ENCODE measurements around the gene SPOCD1.

The SPOCD1 gene

GRCh38 chr1:31762726-31763670 lies 52.8 kb downstream of the SPOCD1 start:
- no peak overlapping the region for H3K4me3 ChIP-seq (ENCODE audit: low read length)
- no peak overlapping the region for H3K9ac ChIP-seq (ENCODE audit: low read length)
- H3K4me1 ChIP-seq (ENCODE audit: control insufficient read depth, insufficient read depth, low read length) = peaks cover 23% of the 10 kb centered on the region
- H3K9me3 ChIP-seq (ENCODE audit: control insufficient read depth, low read length) = no peaks in the 10 kb centered on the region
- H3K27me3 ChIP-seq (ENCODE audit: control insufficient read depth, insufficient read depth, low read length) = peaks cover 70% of the 10 kb centered on the region
- H3K36me3 ChIP-seq (ENCODE audit: control insufficient read depth, insufficient read depth, low read length) = no peaks in the 10 kb centered on the region

DNA sequence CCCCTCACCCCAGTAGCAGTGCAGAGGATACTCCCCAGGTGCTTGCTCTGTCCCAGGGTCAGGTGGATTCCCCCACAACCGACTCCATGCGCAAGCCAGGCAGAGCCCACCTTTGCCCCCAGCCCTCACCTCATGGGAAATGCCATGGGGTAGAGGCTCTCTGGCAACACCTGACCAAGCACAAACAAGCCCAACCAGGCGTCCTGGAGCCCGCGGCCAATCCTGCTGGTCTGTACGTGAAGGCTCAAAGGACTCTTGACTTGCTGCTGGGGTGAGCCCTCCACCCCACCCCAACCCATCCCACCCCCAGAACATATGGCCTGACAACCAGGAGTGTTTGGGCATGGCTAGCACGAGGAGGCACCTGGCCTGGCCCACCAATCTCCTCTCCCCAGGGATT lies 53.5 kb downstream of the SPOCD1 start:
- Histone ChIP-seq H3K4me1 (ENCODE audit: control insufficient read depth, insufficient read depth, low read length) (peaks cover 23% of the 10 kb centered on the region), H3K27me3 (ENCODE audit: control insufficient read depth, insufficient read depth, low read length) (peaks cover 67% of the 10 kb centered on the region), H3K36me3 (ENCODE audit: control insufficient read depth, insufficient read depth, low read length) (no peaks in the 10 kb centered on the region), H3K9ac (ENCODE audit: low read length) (no peak overlapping the region), H3K4me3 (ENCODE audit: low read length) (no peak overlapping the region), H3K9me3 (ENCODE audit: control insufficient read depth, low read length) (no peaks in the 10 kb centered on the region)

DNA sequence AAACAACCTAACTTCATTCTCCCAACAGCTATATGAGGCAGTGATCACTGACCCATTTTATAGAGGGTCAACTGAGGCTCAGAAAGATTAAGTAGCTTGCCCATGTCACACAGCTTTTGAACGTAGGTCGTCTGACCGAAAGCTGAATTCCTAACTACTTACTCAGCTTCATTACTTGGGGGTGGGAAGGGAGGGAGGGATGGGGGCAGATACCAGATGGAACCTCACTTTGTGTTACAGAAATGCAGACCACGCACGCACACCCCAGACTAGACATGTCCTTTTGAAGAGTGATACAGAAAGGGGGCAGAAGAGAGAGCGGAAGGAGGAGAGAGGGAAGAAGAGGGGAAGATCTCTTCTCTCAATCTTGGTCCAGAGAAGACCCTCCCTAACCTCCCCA lies 53.9 kb downstream of the SPOCD1 start:
- H3K36me3 ChIP-seq (ENCODE audit: control insufficient read depth, insufficient read depth, low read length) = no peaks in the 10 kb centered on the region
- H3K9ac ChIP-seq (ENCODE audit: low read length) = no peak overlapping the region
- no peaks in the 10 kb centered on the region for H3K9me3 ChIP-seq (ENCODE audit: control insufficient read depth, low read length)
- peaks cover 67% of the 10 kb centered on the region for H3K27me3 ChIP-seq (ENCODE audit: control insufficient read depth, insufficient read depth, low read length)
- H3K4me1 ChIP-seq (ENCODE audit: control insufficient read depth, insufficient read depth, low read length) = peaks cover 23% of the 10 kb centered on the region
- H3K4me3 ChIP-seq (ENCODE audit: low read length) = no peak overlapping the region

- no peaks in the 10 kb centered on the region for H3K36me3 ChIP-seq (ENCODE audit: control insufficient read depth, insufficient read depth, low read length)
- peaks cover 23% of the 10 kb centered on the region for H3K4me1 ChIP-seq (ENCODE audit: control insufficient read depth, insufficient read depth, low read length)
- H3K27me3 ChIP-seq (ENCODE audit: control insufficient read depth, insufficient read depth, low read length) = peaks cover 61% of the 10 kb centered on the region
- no peak overlapping the region for H3K4me3 ChIP-seq (ENCODE audit: low read length)
- H3K9me3 ChIP-seq (ENCODE audit: control insufficient read depth, low read length) = no peaks in the 10 kb centered on the region
- H3K9ac ChIP-seq (ENCODE audit: low read length) = peak overlapping the region; percentile 56
Measured at GRCh38 chr1:31760471-31761470, 55.1 kb downstream of the SPOCD1 start.

- Histone ChIP-seq H3K9ac (ENCODE audit: low read length) (no peak overlapping the region), H3K27me3 (ENCODE audit: control insufficient read depth, insufficient read depth, low read length) (peaks cover 48% of the 10 kb centered on the region)
Measured at GRCh38 chr1:31759298-31760023, 56.4 kb downstream of the SPOCD1 start.

DNA sequence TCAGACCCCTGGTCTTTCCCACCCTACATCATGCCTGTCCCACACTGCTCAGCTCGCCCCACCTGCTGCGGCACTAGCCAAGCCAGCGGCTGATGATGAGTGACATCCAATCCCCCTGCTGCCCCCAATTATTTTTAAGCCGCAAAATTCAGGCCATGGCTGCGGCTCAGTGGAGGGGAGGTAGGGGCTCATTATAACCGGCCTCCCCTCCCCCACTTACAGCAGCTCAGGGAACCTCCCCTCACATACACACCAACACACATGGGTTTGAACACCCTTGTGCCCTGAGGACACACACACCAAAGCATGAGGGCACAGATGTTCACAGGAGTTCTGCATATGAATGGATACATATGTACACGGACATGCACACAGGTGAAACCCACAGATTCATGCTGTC lies 57.0 kb downstream of the SPOCD1 start:
- Histone ChIP-seq H3K4me3 (ENCODE audit: low read length) (no peak overlapping the region), H3K36me3 (ENCODE audit: control insufficient read depth, insufficient read depth, low read length) (no peaks in the 10 kb centered on the region), H3K9me3 (ENCODE audit: control insufficient read depth, low read length) (no peaks in the 10 kb centered on the region), H3K27me3 (ENCODE audit: control insufficient read depth, insufficient read depth, low read length) (peaks cover 47% of the 10 kb centered on the region), H3K4me1 (ENCODE audit: control insufficient read depth, insufficient read depth, low read length) (peaks cover 31% of the 10 kb centered on the region), H3K9ac (ENCODE audit: low read length) (no peak overlapping the region)

More at GRCh38 chr1:31759298-31760023, 56.4 kb downstream of the SPOCD1 start:
- Histone ChIP-seq H3K36me3 (ENCODE audit: control insufficient read depth, insufficient read depth, low read length) (no peaks in the 10 kb centered on the region), H3K9me3 (ENCODE audit: control insufficient read depth, low read length) (no peaks in the 10 kb centered on the region), H3K4me1 (ENCODE audit: control insufficient read depth, insufficient read depth, low read length) (peaks cover 24% of the 10 kb centered on the region), H3K4me3 (ENCODE audit: low read length) (no peak overlapping the region)

GRCh38 chr1:31757989-31758388 lies 57.8 kb downstream of the SPOCD1 start:
- Histone ChIP-seq H3K9me3 (ENCODE audit: control insufficient read depth, low read length) (no peaks in the 10 kb centered on the region), H3K4me1 (ENCODE audit: control insufficient read depth, insufficient read depth, low read length) (peaks cover 30% of the 10 kb centered on the region), H3K4me3 (ENCODE audit: low read length) (no peak overlapping the region), H3K36me3 (ENCODE audit: control insufficient read depth, insufficient read depth, low read length) (no peaks in the 10 kb centered on the region), H3K27me3 (ENCODE audit: control insufficient read depth, insufficient read depth, low read length) (peaks cover 44% of the 10 kb centered on the region), H3K9ac (ENCODE audit: low read length) (no peak overlapping the region)

- H3K36me3 ChIP-seq (ENCODE audit: control insufficient read depth, insufficient read depth, low read length) = no peaks in the 10 kb centered on the region
- H3K27me3 ChIP-seq (ENCODE audit: control insufficient read depth, insufficient read depth, low read length) = peaks cover 37% of the 10 kb centered on the region
- no peaks in the 10 kb centered on the region for H3K9me3 ChIP-seq (ENCODE audit: control insufficient read depth, low read length)
- H3K9ac ChIP-seq (ENCODE audit: low read length) = no peak overlapping the region
- H3K4me1 ChIP-seq (ENCODE audit: control insufficient read depth, insufficient read depth, low read length) = peaks cover 26% of the 10 kb centered on the region
- H3K4me3 ChIP-seq (ENCODE audit: low read length) = no peak overlapping the region
Measured at GRCh38 chr1:31757204-31757679, 58.6 kb downstream of the SPOCD1 start.

- H3K36me3 ChIP-seq (ENCODE audit: control insufficient read depth, insufficient read depth, low read length) = no peaks in the 10 kb centered on the region
- H3K9me3 ChIP-seq (ENCODE audit: control insufficient read depth, low read length) = no peaks in the 10 kb centered on the region
- H3K4me3 ChIP-seq (ENCODE audit: low read length) = no peak overlapping the region
- H3K9ac ChIP-seq (ENCODE audit: low read length) = no peak overlapping the region
- H3K4me1 ChIP-seq (ENCODE audit: control insufficient read depth, insufficient read depth, low read length) = peaks cover 25% of the 10 kb centered on the region
- H3K27me3 ChIP-seq (ENCODE audit: control insufficient read depth, insufficient read depth, low read length) = peaks cover 30% of the 10 kb centered on the region
Measured at GRCh38 chr1:31756578-31756977, 59.2 kb downstream of the SPOCD1 start.

- no peaks in the 10 kb centered on the region for H3K36me3 ChIP-seq (ENCODE audit: control insufficient read depth, insufficient read depth, low read length)
- H3K9ac ChIP-seq (ENCODE audit: low read length) = no peak overlapping the region
- H3K4me1 ChIP-seq (ENCODE audit: control insufficient read depth, insufficient read depth, low read length) = peaks cover 19% of the 10 kb centered on the region
Measured at GRCh38 chr1:31755850-31756492, 59.9 kb downstream of the SPOCD1 start.

DNA sequence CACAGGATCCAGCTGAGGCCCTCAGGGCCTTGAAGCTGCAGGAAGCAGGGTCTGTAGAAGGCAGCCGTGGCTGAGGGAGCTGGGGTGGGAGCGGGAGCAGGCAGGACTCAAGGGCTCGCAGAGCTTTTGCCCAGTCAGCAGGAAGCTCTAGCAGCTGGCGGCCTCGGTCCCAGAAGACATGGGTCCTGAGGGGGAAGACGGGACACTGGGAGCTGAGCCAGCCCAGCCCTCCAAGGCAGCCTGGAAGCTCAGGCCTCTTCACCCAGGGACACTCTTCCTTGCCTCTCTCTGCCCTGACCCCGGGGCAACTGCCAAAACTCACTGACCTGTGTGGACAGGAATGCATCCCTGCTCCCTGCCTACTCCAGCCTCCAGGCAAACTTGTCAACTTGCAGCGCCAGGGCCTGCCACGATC lies 60.6 kb downstream of the SPOCD1 start:
- Histone ChIP-seq H3K36me3 (ENCODE audit: control insufficient read depth, insufficient read depth, low read length) (no peaks in the 10 kb centered on the region), H3K9me3 (ENCODE audit: control insufficient read depth, low read length) (no peaks in the 10 kb centered on the region), H3K27me3 (ENCODE audit: control insufficient read depth, insufficient read depth, low read length) (peaks cover 16% of the 10 kb centered on the region), H3K4me3 (ENCODE audit: low read length) (no peak overlapping the region), H3K9ac (ENCODE audit: low read length) (no peak overlapping the region), H3K4me1 (ENCODE audit: control insufficient read depth, insufficient read depth, low read length) (peaks cover 13% of the 10 kb centered on the region)

More at GRCh38 chr1:31755850-31756492, 59.9 kb downstream of the SPOCD1 start:
- no peaks in the 10 kb centered on the region for H3K9me3 ChIP-seq (ENCODE audit: control insufficient read depth, low read length)
- H3K27me3 ChIP-seq (ENCODE audit: control insufficient read depth, insufficient read depth, low read length) = peaks cover 24% of the 10 kb centered on the region
- no peak overlapping the region for H3K4me3 ChIP-seq (ENCODE audit: low read length)

Data from mucosa of stomach (tissue), 1 donor.